GM18508 (cell line): ENCODE data around the gene ALX1.
"Not testable (repeated sequence)": the region's sequence is repeated elsewhere in the genome, so short reads cannot be mapped to it uniquely, and the experiment has no call there.

ENCODE experiments used
- ATAC-seq: cut with Tn5 transposase; IDR thresholded peaks from one replicate; pipeline ENCODE4 v1.9.1; 2021; ENCODE audit warnings: moderate number of reproducible peaks; ENCODE audit not compliant: insufficient read depth, unreplicated experiment

Gene ALX1

GRCh38 chr12:85296362-85296761 is 16.3 kb downstream of the ALX1 start:
- no peak for ATAC-seq

GRCh38 chr12:85299053-85299452 is 19.0 kb downstream of the ALX1 start:
- no peak for ATAC-seq

- no peak for ATAC-seq
Measured at GRCh38 chr12:85301051-85301450, 21.0 kb downstream of the ALX1 start.

- no peak for ATAC-seq
Measured at GRCh38 chr12:85308374-85308773, 28.4 kb downstream of the ALX1 start.

- ATAC-seq = no peak
Measured at GRCh38 chr12:85309125-85309566, 29.1 kb downstream of the ALX1 start.

- no peak for ATAC-seq
Measured at GRCh38 chr12:85310025-85310424, 30.0 kb downstream of the ALX1 start.

DNA sequence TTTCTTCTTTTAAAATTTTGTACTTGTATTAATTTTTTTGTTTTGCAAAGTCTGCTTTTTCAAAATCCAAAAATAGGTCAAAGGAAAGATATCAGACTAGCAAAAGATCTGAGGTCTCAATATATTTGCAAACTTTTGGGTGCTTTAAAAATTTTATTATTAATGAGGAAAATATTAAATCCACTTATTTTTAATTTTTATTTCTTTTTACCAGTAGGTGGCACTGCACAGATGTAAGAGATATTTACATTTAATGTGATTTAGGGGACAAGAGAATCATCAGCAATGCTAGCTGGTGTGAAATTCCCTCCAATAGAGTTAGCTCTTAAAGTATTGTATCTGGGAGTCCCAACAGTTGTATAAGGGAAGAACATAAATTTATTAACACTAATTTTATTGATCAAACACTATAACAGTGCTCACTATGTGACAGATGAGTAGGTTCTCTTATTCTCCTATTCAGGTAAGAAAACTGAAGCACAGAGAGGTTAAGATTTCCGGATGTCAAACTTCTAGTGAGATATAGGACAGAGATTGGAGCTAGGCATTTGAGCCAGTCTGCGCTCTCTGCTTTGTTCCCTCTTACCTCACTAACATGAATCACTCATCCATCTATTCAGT is 30.5 kb downstream of the ALX1 start:
- no peak for ATAC-seq

DNA sequence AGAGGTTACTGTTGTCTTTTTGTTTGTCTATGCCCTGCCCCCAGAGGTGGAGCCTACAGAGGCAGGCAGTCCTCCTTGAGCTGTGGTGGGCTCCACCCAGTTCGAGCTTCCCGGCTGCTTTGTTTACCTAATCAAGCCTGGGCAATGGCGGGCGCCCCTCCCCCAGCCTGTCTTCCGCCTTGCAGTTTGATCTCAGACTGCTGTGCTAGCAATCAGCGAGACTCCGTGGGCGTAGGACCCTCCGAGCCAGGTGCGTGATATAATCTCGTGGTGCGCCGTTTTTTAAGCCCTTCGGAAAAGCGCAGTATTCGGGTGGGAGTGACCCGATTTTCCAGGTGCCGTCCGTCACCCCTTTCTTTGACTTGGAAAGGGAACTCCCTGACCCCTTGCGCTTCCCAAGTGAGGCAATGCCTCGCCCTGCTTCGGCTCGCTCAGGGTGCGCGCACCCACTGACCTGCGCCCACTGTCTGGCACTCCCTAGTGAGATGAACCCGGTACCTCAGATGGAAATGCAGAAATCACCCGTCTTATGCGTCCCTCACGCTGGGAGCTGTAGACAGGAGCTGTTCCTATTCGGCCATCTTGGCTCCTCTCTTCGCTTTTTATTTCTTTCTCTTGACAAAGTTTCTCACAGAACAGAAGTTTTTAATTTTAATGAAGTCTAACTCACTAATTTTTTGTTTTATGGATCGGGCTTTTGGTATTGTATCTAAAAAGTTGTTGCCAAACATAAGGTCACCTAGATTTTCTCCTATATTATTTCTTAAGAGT is 38.0 kb downstream of the ALX1 start:
- ATAC-seq = not testable (repeated sequence)

DNA sequence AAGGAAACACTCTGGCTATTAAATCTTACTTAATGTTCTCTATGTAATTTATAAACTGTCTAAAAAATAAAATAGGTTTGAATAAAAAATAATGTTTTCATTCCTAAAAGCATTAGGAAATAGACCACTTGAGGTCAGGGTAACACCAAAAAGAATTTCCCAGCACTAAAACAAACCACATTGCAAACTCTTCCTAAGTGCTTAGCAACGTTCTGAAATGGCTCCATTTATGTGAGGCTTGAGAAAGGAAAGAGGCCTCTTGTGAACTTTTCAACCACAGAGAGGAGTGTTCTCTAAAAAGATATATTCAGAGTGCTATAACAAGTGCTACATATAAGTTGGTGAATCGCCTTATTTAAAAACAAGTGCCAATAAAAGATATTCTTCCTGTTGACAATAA is 42.7 kb downstream of the ALX1 start:
- ATAC-seq = no peak

- ATAC-seq = no peak
Measured at GRCh38 chr12:85325442-85325841, 45.4 kb downstream of the ALX1 start.

- no peak for ATAC-seq
Measured at GRCh38 chr12:85329913-85330312, 49.9 kb downstream of the ALX1 start.

GRCh38 chr12:85348779-85349178 is 68.8 kb downstream of the ALX1 start:
- ATAC-seq = no peak

DNA sequence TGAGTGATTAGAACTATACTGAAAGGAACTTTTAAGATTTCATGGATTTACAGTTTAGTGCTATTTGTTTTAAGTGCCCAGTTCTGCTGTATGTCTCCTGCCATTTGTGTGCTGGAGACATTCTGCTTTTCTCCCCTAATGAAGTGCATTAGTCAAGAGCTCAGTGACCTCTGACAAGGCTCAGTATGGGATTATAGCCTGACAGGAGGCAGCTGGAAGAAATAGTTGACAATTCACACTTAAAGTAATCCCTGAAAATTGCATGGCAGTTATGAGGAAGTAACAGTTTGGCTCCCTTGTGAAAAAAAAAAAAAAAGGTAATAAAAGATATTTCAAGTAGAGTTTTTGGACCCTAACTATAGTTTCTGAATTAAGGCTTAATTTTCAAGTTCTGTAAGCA is 70.3 kb downstream of the ALX1 start:
- no peak for ATAC-seq
